Measurements from ENCODE around the gene TMPO. TPM values are rescaled to one million over a fixed set of nuclear protein-coding genes. Genes with fewer than 3 reads are reported as not detected.

The TMPO gene
- total RNA-seq, 1 experiment from 2014 or later: 124 TPM

DNA sequence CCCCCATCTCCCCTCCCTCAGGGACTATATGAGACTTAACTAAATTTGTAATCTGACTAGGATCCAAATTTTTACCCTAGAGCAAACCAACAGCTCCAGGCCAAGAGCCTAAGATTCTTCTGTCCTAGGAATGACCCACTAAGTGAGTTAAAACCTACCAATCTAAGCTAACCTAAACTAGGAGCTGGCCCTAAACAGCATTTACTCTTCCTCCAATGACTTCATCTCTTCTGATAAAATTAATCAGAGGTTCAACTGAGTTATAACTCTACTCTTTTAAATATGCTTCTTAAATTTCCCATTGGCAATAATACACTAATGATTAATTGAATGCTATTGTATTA, 39.9 kb upstream of the TMPO start:
- BruUV-seq (replicated peaks): no TSS peak
- ChIA-PET POLR2A (no interaction called here), CTCF (no interaction called here)
- Histone ChIP-seq H3K27ac (ENCODE audit: low read length) (peak overlapping the region; percentile 10; the same call in 1 of the 2 replicates), H3K27me3 (ENCODE audit: control insufficient read depth, insufficient read depth, low read length) (no peaks in the 10 kb centered on the region), H3K9me3 (ENCODE audit: control insufficient read depth, insufficient read depth, low read depth, low read length) (no peaks in the 10 kb centered on the region), H3K36me3 (ENCODE audit: control insufficient read depth, insufficient read depth, low read length) (no peaks in the 10 kb centered on the region), H3K4me3 (ENCODE audit: low read depth in 2 of 2, low read length in 2 of 2) (no peak overlapping the region), H3K4me1 (ENCODE audit: control insufficient read depth, insufficient read depth, low read length) (0 out of 2 replicates have a peak, but pooled peaks cover 2% of the 10 kb centered on the region)
- peak; percentile 64 for ATAC-seq
- in situ Hi-C loops (cut with HindIII; ENCODE audit: low pct_unique_long_range_greater_than_20kb, low sequenced_read_pairs) (no loop called here), intact Hi-C loops (cut with micrococcal nuclease; ENCODE audit: unreplicated experiment) (no loop called here)
- TF ChIP-seq CTCF (IDR thresholded peaks at IDR 0.05) (no peak), SIN3A (IDR thresholded peaks at IDR 0.05; ENCODE audit: borderline replicate concordance, insufficient read depth, low read depth, low read length) (no peak), POLR2AphosphoS5 (IDR thresholded peaks at IDR 0.05; ENCODE audit: low read depth, low read length) (no peak), TCF7L2 (IDR thresholded peaks at IDR 0.05; ENCODE audit: low read depth, low read length) (no peak)
- TF ChIP-seq, protein P1, sequence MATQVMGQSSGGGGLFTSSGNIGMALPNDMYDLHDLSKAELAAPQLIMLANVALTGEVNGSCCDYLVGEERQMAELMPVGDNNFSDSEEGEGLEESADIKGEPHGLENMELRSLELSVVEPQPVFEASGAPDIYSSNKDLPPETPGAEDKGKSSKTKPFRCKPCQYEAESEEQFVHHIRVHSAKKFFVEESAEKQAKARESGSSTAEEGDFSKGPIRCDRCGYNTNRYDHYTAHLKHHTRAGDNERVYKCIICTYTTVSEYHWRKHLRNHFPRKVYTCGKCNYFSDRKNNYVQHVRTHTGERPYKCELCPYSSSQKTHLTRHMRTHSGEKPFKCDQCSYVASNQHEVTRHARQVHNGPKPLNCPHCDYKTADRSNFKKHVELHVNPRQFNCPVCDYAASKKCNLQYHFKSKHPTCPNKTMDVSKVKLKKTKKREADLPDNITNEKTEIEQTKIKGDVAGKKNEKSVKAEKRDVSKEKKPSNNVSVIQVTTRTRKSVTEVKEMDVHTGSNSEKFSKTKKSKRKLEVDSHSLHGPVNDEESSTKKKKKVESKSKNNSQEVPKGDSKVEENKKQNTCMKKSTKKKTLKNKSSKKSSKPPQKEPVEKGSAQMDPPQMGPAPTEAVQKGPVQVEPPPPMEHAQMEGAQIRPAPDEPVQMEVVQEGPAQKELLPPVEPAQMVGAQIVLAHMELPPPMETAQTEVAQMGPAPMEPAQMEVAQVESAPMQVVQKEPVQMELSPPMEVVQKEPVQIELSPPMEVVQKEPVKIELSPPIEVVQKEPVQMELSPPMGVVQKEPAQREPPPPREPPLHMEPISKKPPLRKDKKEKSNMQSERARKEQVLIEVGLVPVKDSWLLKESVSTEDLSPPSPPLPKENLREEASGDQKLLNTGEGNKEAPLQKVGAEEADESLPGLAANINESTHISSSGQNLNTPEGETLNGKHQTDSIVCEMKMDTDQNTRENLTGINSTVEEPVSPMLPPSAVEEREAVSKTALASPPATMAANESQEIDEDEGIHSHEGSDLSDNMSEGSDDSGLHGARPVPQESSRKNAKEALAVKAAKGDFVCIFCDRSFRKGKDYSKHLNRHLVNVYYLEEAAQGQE (IDR thresholded peaks at IDR 0.05; ENCODE audit: insufficient read depth in 1 of 2, low read depth in 2 of 2, low read length in 1 of 2): no peak
- no peak for DNase-seq (ENCODE audit: low read depth, low spot score)

DNA sequence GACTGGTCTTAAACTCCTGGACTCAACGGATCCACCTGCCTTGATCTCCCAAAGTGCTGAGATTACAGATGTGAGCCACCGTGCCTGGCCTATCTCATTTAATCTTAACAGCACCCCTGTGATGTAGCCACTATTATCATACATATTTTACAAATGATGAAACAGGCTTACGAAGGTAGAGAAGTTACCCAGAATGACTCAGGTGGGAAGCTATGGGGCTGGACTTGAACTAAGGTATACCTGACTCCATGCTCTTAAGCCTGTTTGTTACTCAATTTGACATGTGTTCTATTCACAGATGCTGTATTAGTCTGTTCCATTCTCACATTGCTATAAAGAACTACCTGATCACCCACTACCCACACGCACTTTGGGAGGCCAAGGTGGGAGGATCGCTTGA, 36.8 kb upstream of the TMPO start:
- Histone ChIP-seq H3K27ac (ENCODE audit: low read length) (no peak overlapping the region), H3K36me3 (ENCODE audit: control insufficient read depth, insufficient read depth, low read length) (no peaks in the 10 kb centered on the region), H3K9me3 (ENCODE audit: control insufficient read depth, insufficient read depth, low read depth, low read length) (no peaks in the 10 kb centered on the region), H3K4me1 (ENCODE audit: control insufficient read depth, insufficient read depth, low read length) (0 out of 2 replicates have a peak, but pooled peaks cover 2% of the 10 kb centered on the region), H3K27me3 (ENCODE audit: control insufficient read depth, insufficient read depth, low read length) (no peaks in the 10 kb centered on the region), H3K4me3 (ENCODE audit: low read depth in 2 of 2, low read length in 2 of 2) (no peak overlapping the region)
- ChIA-PET CTCF (no interaction called here), POLR2A (no interaction called here)
- TF ChIP-seq CTCF (IDR thresholded peaks at IDR 0.05) (no peak), POLR2AphosphoS5 (IDR thresholded peaks at IDR 0.05; ENCODE audit: low read depth, low read length) (no peak), TCF7L2 (IDR thresholded peaks at IDR 0.05; ENCODE audit: low read depth, low read length) (no peak), SIN3A (IDR thresholded peaks at IDR 0.05; ENCODE audit: borderline replicate concordance, insufficient read depth, low read depth, low read length) (no peak)
- TF ChIP-seq, protein P1 (IDR thresholded peaks at IDR 0.05; ENCODE audit: insufficient read depth in 1 of 2, low read depth in 2 of 2, low read length in 1 of 2): no peak
- in situ Hi-C loops (cut with HindIII; ENCODE audit: low pct_unique_long_range_greater_than_20kb, low sequenced_read_pairs): no loop called here
- DNase-seq (ENCODE audit: low read depth, low spot score): no peak
- ATAC-seq: no peak
- intact Hi-C loops (cut with micrococcal nuclease; ENCODE audit: unreplicated experiment): no loop called here
- BruUV-seq (replicated peaks): no TSS peak
